ENCODE results near the gene FAAH.

Gene FAAH

DNA sequence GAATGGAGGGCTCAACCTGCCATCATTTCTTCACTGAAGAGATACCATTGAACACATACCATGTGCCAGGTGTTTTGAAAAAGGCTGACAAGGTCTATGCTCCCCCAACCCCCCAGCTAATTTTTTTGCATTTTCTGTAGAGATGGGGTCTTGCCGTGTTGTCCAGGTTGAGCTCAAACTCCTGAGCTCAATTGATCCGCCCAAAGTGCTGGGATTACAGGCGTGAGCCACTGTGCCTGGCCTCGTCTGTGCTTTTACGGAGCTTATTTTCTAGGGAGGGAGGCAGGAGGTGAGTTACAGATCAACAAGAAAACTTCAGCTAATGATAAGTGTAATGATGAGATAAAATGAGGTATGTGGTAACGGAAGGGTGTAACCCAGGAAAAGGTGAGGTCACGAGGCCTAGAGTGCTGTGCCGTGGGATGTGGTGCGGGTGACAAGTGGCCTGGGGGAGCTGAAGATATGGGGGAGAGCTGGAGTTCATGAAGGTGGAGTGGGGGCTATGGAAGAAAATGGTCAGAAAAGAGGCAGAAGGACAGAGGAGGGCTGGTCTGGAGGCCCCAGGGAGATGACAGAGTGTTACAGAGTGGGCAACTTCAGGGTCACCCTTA is 28.2 kb downstream of the FAAH start:
- H3K9me3 ChIP-seq (ENCODE audit: control insufficient read depth, insufficient read depth, low read length), result no peaks in the 10 kb centered on the region
- no peak overlapping the region for H3K27ac ChIP-seq (ENCODE audit: low read length)

DNA sequence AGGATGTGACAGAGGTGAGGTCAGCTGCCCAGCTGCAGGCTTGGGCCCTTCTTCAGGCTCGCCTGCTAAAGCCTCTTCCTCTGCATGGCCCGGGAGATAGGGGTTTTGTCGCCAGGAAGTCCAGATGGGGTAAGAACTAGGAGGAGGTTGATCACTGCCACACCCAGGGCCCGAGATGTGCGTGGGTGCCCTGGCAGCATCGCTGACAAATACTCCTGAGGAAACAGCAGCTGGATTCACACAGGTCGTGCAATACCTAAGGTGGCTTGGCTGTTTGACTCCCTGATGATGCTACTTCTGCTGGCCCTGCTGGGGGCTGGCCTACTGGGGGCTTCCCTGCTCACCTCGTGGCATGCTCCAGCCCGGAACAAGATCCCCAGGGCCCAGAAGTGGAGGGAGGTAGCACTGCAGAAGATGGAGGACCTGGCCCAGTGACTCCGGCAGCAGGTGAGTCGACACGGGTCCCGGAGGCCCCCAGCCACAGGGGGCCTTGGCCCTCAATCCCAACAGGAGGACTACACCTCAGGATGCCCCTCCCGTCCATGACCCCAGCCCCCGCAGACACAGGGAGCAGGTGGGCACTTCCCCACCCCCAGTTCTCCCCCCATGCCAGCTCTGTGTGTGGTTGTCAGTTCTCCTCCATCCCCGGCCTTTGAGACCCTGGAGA is 29.6 kb downstream of the FAAH start:
- H3K36me3 ChIP-seq (ENCODE audit: control insufficient read depth, insufficient read depth, low read length), result no peaks in the 10 kb centered on the region
- no peak overlapping the region for H3K4me3 ChIP-seq (ENCODE audit: low read length)
- no peak overlapping the region for H3K27ac ChIP-seq (ENCODE audit: low read length)
- WGBS (ENCODE audit: insufficient coverage, insufficient read length), result no CpG with 5 or more reads among the region's 16 CpGs
- no peaks in the 10 kb centered on the region for H3K9me3 ChIP-seq (ENCODE audit: control insufficient read depth, insufficient read depth, low read length)
- DNase-seq (ENCODE audit: low read depth, low spot score), result no peak
- H3K4me1 ChIP-seq (ENCODE audit: control insufficient read depth, insufficient read depth, low read length), result no peaks in the 10 kb centered on the region
- H3K27me3 ChIP-seq (ENCODE audit: control insufficient read depth, insufficient read depth, low read length), result no peaks in the 10 kb centered on the region; the same call in 1 of the 2 replicates

More for the DNA sequence above, 28.2 kb downstream of the FAAH start:
- Histone ChIP-seq H3K4me3 (ENCODE audit: low read length) (no peak overlapping the region), H3K4me1 (ENCODE audit: control insufficient read depth, insufficient read depth, low read length) (no peaks in the 10 kb centered on the region), H3K36me3 (ENCODE audit: control insufficient read depth, insufficient read depth, low read length) (no peaks in the 10 kb centered on the region), H3K27me3 (ENCODE audit: control insufficient read depth, insufficient read depth, low read length) (no peaks in the 10 kb centered on the region; the same call in 1 of the 2 replicates)
- no CpG with 5 or more reads among the region's 9 CpGs for WGBS (ENCODE audit: insufficient coverage, insufficient read length)
- DNase-seq (ENCODE audit: low read depth, low spot score), result no peak

DNA sequence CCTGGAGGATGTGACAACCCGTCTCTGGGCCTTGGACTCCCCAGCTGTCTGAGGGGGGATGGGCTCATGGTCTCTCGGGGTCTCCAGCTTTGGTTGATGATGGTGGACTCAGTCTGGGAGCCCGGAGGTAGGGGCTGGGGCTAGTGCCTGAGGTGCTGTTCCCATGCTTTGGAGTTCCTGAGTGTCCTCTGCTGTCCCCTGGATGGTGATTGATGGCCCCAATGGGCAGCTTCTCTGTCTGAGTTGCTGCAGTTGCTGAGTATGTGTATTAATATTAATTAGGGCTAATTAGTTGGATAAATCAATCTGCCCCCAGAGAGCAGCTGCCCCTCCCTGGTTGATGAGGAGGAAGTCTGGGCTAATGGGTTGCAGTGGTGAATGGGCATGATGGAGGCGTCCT is 30.6 kb downstream of the FAAH start:
- Histone ChIP-seq H3K9me3 (ENCODE audit: control insufficient read depth, insufficient read depth, low read length) (no peaks in the 10 kb centered on the region), H3K36me3 (ENCODE audit: control insufficient read depth, insufficient read depth, low read length) (no peaks in the 10 kb centered on the region), H3K4me1 (ENCODE audit: control insufficient read depth, insufficient read depth, low read length) (no peaks in the 10 kb centered on the region), H3K27ac (ENCODE audit: low read length) (no peak overlapping the region), H3K4me3 (ENCODE audit: low read length) (no peak overlapping the region), H3K27me3 (ENCODE audit: control insufficient read depth, insufficient read depth, low read length) (no peaks in the 10 kb centered on the region; the same call in 1 of the 2 replicates)
- no CpG with 5 or more reads among the region's 4 CpGs for WGBS (ENCODE audit: insufficient coverage, insufficient read length)
- no peak for DNase-seq (ENCODE audit: low read depth, low spot score)

DNA sequence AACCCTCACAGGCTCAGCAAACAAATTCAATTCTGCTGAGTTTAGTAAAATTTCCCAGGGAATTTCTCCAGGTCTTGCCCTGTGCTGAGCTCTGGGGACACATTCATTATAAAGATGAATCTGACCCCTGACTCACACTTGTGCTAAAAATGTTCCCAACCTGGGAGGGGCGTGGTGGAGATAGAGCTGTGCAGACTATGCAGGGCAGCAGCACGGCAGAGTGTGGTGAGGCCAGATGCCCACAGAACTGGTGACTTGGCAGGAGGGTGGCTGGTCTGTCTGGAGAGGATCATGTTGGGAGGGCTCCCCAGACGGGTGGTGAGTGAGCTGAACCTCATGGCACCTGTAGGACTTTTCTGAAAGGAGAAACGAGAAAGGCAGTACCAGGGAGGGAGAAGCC is 31.6 kb downstream of the FAAH start:
- H3K27me3 ChIP-seq (ENCODE audit: control insufficient read depth, insufficient read depth, low read length), result no peaks in the 10 kb centered on the region; the same call in 1 of the 2 replicates
- H3K4me1 ChIP-seq (ENCODE audit: control insufficient read depth, insufficient read depth, low read length), result no peaks in the 10 kb centered on the region
- H3K4me3 ChIP-seq (ENCODE audit: low read length), result no peak overlapping the region
- no peaks in the 10 kb centered on the region for H3K9me3 ChIP-seq (ENCODE audit: control insufficient read depth, insufficient read depth, low read length)
- DNase-seq (ENCODE audit: low read depth, low spot score), result no peak
- no CpG with 5 or more reads among the region's 4 CpGs for WGBS (ENCODE audit: insufficient coverage, insufficient read length)
- no peaks in the 10 kb centered on the region for H3K36me3 ChIP-seq (ENCODE audit: control insufficient read depth, insufficient read depth, low read length)
- H3K27ac ChIP-seq (ENCODE audit: low read length), result no peak overlapping the region

DNA sequence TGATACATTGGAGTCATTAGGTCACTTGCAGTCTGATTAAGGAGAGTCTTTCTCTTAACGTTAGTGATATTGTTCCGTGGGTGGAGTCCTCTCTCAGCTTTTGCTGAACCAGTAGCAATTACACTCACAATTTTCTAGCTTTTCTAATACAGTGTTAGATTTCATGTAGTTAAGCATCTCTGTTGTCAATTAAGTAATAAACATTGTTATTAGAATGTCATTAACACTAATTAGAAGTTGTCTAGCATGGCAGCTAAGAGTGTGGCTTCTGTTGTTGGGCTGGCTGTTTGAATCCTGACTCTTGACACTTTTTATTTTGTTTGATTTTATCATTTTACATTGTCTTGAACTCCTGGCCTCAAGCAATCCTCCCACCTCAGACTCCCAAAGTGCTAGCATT is 33.4 kb downstream of the FAAH start:
- H3K36me3 ChIP-seq (ENCODE audit: control insufficient read depth, insufficient read depth, low read length), result no peaks in the 10 kb centered on the region
- H3K4me3 ChIP-seq (ENCODE audit: low read length), result no peak overlapping the region
- H3K9me3 ChIP-seq (ENCODE audit: control insufficient read depth, insufficient read depth, low read length), result no peaks in the 10 kb centered on the region
- H3K27ac ChIP-seq (ENCODE audit: low read length), result no peak overlapping the region
- H3K27me3 ChIP-seq (ENCODE audit: control insufficient read depth, insufficient read depth, low read length), result no peaks in the 10 kb centered on the region
- no peaks in the 10 kb centered on the region for H3K4me1 ChIP-seq (ENCODE audit: control insufficient read depth, insufficient read depth, low read length)
- no peak for DNase-seq (ENCODE audit: low read depth, low spot score)
- WGBS (ENCODE audit: insufficient coverage, insufficient read length), result no CpG with 5 or more reads among the region's 2 CpGs

DNA sequence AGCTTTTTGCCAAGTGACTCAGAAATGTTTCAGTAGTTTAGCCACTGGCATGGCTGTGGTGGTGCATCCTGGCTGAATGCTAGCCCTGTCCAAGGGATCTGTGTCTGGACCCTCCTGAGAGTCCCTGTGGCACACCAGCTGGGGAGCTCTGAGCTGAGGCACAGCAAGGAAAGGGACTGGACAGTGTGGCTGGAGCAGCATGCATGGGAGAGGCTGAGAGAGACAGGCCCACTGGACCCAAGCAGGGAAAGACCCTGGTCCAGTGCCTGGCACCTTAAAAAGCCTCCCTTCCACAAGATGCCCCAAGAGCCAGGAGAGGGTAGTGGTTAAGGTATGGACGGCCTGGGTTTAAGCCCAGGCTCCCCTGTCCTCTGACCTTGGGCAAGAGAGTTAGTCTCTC is 35.3 kb downstream of the FAAH start:
- H3K9me3 ChIP-seq (ENCODE audit: control insufficient read depth, insufficient read depth, low read length), result no peaks in the 10 kb centered on the region

DNA sequence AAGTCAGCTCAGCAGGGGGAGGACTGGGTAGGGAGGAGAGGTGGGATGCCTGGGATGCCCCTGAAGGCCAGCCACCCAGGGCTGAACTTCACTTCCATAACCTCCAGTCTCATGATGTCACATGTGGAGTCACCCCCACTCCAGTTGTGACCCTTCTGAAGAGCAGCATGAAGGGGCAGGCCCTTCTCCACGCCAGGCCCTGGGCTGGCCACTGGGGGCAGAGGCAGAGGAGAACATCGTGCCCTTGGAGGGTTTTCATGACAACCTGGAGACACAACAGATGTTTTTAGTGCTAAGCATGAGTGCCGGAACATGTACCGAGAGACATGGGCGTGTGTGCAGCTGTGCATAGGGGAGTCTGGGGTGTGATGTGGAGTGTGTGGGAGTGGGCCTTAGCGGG is 37.6 kb downstream of the FAAH start:
- Histone ChIP-seq H3K4me1 (ENCODE audit: control insufficient read depth, insufficient read depth, low read length) (peaks cover 1% of the 10 kb centered on the region; the same call in 1 of the 2 replicates), H3K4me3 (ENCODE audit: low read length) (no peak overlapping the region), H3K27me3 (ENCODE audit: control insufficient read depth, insufficient read depth, low read length) (no peaks in the 10 kb centered on the region), H3K9me3 (ENCODE audit: control insufficient read depth, insufficient read depth, low read length) (no peaks in the 10 kb centered on the region), H3K36me3 (ENCODE audit: control insufficient read depth, insufficient read depth, low read length) (no peaks in the 10 kb centered on the region), H3K27ac (ENCODE audit: low read length) (no peak overlapping the region)
- no peak for DNase-seq (ENCODE audit: low read depth, low spot score)
- WGBS (ENCODE audit: insufficient coverage, insufficient read length), result no CpG with 5 or more reads among the region's 6 CpGs

More for the DNA sequence above, 35.3 kb downstream of the FAAH start:
- Histone ChIP-seq H3K27ac (ENCODE audit: low read length) (no peak overlapping the region), H3K27me3 (ENCODE audit: control insufficient read depth, insufficient read depth, low read length) (no peaks in the 10 kb centered on the region), H3K36me3 (ENCODE audit: control insufficient read depth, insufficient read depth, low read length) (no peaks in the 10 kb centered on the region), H3K4me1 (ENCODE audit: control insufficient read depth, insufficient read depth, low read length) (peaks cover 1% of the 10 kb centered on the region; the same call in 1 of the 2 replicates), H3K4me3 (ENCODE audit: low read length) (no peak overlapping the region)
- no CpG with 5 or more reads among the region's 1 CpG for whole genome bisulfite sequencing (ENCODE audit: insufficient coverage, insufficient read length)
- DNase-seq (ENCODE audit: low read depth, low spot score), result no peak

DNA sequence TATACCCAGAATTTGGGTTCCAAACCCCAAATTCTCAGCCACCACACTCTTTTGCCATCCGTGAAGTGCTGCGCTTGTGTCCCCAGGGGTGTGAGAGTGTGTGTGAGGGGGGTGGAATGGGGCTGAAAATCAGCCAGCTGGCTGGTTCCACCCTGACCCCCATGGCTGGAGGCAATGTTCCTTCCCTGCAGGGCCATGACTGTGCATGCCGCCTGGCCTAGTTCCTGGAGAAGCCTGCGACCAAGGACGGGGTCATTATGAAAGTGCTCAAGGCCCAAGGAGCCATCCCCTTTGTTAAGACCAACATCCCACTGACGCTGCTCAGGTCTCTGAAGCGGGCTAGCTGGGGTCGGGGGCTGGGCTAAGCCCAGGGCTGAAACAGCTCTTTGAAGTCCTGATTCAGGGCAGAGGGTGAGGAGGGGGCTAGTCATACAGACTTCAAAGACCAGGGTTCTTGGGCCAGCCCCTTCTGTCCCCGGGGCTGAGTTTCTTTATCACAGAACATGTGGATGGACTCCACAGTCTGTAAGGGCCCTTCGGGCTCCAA is 38.7 kb downstream of the FAAH start:
- Histone ChIP-seq H3K27me3 (ENCODE audit: control insufficient read depth, insufficient read depth, low read length) (no peaks in the 10 kb centered on the region), H3K4me1 (ENCODE audit: control insufficient read depth, insufficient read depth, low read length) (peaks cover 1% of the 10 kb centered on the region; the same call in 1 of the 2 replicates)
- WGBS (ENCODE audit: insufficient coverage, insufficient read length), result no CpG with 5 or more reads among the region's 10 CpGs

DNA sequence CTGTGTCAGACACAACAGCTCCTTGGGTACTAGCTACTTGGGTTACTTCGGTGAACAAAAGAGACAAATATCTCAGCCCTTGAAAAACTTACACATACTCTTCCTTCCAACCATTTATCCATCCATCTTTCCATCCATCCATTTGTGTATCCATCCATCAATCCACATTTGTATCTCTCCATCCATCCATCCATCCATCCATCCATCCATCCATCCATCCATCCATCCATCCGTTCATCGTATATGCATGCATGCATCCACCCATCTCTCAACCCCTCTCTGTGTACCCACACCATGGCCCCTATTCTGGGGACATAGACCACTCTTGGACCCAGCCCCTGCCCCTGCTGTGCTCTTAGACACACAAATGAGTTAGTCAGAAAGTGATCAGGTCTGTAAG is 40.2 kb downstream of the FAAH start:
- WGBS (ENCODE audit: insufficient coverage, insufficient read length), result no CpG with 5 or more reads among the region's 3 CpGs
- no peaks in the 10 kb centered on the region for H3K27me3 ChIP-seq (ENCODE audit: control insufficient read depth, insufficient read depth, low read length)

More for the DNA sequence above, 38.7 kb downstream of the FAAH start:
- Histone ChIP-seq H3K9me3 (ENCODE audit: control insufficient read depth, insufficient read depth, low read length) (no peaks in the 10 kb centered on the region), H3K36me3 (ENCODE audit: control insufficient read depth, insufficient read depth, low read length) (no peaks in the 10 kb centered on the region), H3K4me3 (ENCODE audit: low read length) (no peak overlapping the region), H3K27ac (ENCODE audit: low read length) (no peak overlapping the region)
- DNase-seq (ENCODE audit: low read depth, low spot score), result no peak

DNA sequence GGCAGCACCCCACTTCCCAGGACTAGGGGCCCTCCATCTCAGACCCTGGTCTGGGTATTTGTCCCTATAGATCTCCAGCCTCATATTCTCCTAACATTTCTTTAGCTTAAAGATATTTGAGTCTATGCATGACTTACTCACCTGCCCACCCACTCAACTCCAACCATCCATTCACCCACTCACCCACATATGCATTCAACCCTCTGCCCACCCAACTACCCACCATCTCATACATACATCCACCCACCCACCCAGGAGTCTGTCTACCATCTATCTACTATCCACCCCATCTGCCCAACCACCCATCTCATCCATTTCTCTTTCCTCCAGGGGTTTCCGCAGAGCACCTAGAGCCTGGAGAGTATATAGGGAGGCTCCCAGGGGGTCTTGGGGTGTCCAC is 42.7 kb downstream of the FAAH start:
- H3K36me3 ChIP-seq (ENCODE audit: control insufficient read depth, insufficient read depth, low read length), result no peaks in the 10 kb centered on the region
- no peak overlapping the region for H3K4me3 ChIP-seq (ENCODE audit: low read length)
- H3K4me1 ChIP-seq (ENCODE audit: control insufficient read depth, insufficient read depth, low read length), result peaks cover 1% of the 10 kb centered on the region; the same call in 1 of the 2 replicates
- no peaks in the 10 kb centered on the region for H3K27me3 ChIP-seq (ENCODE audit: control insufficient read depth, insufficient read depth, low read length)
- H3K27ac ChIP-seq (ENCODE audit: low read length), result no peak overlapping the region
- WGBS (ENCODE audit: insufficient coverage, insufficient read length), result no CpG with 5 or more reads among the region's 1 CpG
- DNase-seq (ENCODE audit: low read depth, low spot score), result no peak
- no peaks in the 10 kb centered on the region for H3K9me3 ChIP-seq (ENCODE audit: control insufficient read depth, insufficient read depth, low read length)

More for the DNA sequence above, 40.2 kb downstream of the FAAH start:
- no peaks in the 10 kb centered on the region for H3K9me3 ChIP-seq (ENCODE audit: control insufficient read depth, insufficient read depth, low read length)
- H3K36me3 ChIP-seq (ENCODE audit: control insufficient read depth, insufficient read depth, low read length), result no peaks in the 10 kb centered on the region
- no peak overlapping the region for H3K4me3 ChIP-seq (ENCODE audit: low read length)
- peaks cover 1% of the 10 kb centered on the region; the same call in 1 of the 2 replicates for H3K4me1 ChIP-seq (ENCODE audit: control insufficient read depth, insufficient read depth, low read length)
- H3K27ac ChIP-seq (ENCODE audit: low read length), result no peak overlapping the region
- no peak for DNase-seq (ENCODE audit: low read depth, low spot score)

Measured in iPS DF 6.9 (cell line).